Tibial nerve (tissue), 3 donors: ENCODE measurements around the gene GALNT11.

ENCODE experiments used
- POLR2A ChIP-seq, 2 donors: fragments of 450-650 bp; IDR thresholded peaks; one replicate each; pipeline ENCODE4 v1.6.1; 2017; ENCODE audit warnings: antibody characterized with exemption in 2 of 2, mild to moderate bottlenecking in 2 of 2, moderate library complexity in 2 of 2
- TF ChIP-seq, protein P1 (sequence below), 5 experiments: fragments of 200-600 bp in 3 of 5; fragments of 450-650 bp in 2 of 5; sonication (generic) in 3 of 5; IDR thresholded peaks; one replicate each; pipeline ENCODE4 v1.5.1; 2016 to 2019; ENCODE audit warnings: antibody characterized with exemption in 5 of 5, mild to moderate bottlenecking in 3 of 5, moderate library complexity in 2 of 5

DNA sequence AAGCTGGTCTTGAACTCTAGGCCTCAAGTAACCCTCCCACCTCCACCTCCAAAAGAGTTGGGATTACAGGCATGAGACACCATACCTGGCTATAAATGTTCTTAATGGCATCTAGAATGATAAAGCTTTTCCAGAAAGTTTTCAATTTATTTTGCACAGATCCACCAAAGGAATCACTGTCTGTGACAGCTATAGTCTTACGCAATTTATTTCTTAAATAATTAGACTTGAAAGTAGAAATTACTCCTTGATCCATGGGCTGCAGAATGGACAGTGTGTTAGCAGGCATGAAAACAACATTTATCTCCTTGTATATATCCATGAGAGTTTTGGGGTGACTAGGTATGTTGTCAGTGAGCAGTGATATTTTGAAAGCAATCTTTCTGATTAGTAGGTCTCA is 33.8 kb downstream of the GALNT11 start:
- TF ChIP-seq, protein P1, sequence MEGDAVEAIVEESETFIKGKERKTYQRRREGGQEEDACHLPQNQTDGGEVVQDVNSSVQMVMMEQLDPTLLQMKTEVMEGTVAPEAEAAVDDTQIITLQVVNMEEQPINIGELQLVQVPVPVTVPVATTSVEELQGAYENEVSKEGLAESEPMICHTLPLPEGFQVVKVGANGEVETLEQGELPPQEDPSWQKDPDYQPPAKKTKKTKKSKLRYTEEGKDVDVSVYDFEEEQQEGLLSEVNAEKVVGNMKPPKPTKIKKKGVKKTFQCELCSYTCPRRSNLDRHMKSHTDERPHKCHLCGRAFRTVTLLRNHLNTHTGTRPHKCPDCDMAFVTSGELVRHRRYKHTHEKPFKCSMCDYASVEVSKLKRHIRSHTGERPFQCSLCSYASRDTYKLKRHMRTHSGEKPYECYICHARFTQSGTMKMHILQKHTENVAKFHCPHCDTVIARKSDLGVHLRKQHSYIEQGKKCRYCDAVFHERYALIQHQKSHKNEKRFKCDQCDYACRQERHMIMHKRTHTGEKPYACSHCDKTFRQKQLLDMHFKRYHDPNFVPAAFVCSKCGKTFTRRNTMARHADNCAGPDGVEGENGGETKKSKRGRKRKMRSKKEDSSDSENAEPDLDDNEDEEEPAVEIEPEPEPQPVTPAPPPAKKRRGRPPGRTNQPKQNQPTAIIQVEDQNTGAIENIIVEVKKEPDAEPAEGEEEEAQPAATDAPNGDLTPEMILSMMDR (IDR thresholded peaks at IDR 0.05) = no peak
- no peak for TF ChIP-seq POLR2A (IDR thresholded peaks at IDR 0.05)
